ENCODE results near the gene RTEL1.
"Not testable (repeated sequence)": the region's sequence is repeated elsewhere in the genome, so short reads cannot be mapped to it uniquely, and the experiment has no call there.

Gene RTEL1

DNA sequence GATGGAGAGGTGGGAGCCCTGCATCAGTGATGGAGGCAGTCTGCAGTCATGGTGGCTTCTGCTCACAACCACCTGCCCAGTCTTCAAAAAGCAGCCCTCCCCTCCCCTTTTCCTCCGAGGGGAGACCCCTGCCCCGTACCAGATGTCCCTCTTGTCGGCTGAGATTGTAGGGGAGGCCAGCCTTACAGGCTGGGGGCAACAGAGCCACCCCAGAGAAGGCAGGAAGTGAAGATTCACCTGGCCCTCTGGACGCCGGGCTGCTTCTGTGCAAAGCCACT, 42.9 kb downstream of the RTEL1 start:
- DNase-seq = no peak

DNA sequence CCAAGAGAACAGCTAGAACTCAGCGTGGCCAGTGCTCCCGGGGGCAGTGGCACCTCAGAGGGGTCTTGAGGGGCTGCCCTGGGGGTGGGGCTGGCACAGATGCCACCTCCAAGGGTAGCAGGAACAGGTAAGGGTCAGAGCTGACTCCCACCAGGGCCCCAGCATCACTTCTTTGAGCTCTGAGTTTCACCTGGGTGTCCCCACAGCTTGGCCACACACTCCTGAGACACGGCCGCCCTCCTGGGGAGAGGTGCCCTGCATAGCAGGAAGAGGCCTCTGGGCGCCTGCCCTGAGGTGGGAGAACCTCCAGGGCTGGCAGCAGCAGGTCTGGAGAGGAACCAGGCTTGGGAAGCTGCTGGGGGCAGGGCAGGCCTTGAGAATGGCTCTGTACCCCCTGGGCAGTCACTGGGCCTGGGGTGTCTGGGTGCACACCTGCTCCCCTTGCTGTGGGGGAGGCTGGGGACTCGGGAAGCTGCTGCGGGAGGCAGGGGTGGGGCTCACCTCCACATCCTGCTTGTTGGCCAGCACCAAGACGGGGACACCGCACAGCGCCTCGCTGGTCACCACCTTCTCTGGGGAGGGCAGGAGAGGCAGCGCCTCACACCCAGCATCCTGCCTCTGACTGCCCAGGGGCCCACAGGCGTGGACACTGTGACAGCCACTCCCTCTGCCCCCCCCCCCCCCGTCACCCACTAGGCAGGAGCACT, 43.4 kb downstream of the RTEL1 start:
- DNase-seq = no peak

DNA sequence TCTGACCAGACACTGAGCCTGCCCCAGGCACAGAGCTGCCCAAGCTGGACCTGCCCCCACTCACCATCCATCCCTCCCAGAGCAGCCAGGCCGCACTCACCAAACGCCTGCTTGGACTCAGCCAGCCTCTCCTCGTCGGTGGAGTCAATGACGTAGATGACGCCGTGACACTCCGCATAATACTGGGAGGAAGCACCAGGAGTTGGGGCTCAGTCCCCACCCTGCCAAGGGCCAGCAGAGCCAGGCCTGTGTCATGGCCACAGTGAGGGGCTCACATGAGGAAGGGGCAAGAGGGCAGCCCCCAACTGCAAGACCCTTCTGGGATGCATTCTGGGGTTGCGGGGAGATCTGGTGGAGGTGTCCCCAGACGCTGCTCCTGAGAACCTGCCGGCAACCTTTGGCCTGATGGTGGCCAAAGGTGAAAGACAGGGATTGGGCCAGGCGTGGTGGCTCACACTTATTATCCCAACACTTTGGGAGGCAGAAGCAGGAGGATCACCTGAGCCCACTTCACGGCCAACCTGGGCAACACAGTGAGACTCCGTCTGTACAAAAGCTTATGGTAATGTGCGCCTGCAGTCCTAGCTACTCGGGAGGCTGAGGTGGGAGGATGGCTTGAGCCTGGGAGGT, 44.0 kb downstream of the RTEL1 start:
- DNase-seq = no peak

DNA sequence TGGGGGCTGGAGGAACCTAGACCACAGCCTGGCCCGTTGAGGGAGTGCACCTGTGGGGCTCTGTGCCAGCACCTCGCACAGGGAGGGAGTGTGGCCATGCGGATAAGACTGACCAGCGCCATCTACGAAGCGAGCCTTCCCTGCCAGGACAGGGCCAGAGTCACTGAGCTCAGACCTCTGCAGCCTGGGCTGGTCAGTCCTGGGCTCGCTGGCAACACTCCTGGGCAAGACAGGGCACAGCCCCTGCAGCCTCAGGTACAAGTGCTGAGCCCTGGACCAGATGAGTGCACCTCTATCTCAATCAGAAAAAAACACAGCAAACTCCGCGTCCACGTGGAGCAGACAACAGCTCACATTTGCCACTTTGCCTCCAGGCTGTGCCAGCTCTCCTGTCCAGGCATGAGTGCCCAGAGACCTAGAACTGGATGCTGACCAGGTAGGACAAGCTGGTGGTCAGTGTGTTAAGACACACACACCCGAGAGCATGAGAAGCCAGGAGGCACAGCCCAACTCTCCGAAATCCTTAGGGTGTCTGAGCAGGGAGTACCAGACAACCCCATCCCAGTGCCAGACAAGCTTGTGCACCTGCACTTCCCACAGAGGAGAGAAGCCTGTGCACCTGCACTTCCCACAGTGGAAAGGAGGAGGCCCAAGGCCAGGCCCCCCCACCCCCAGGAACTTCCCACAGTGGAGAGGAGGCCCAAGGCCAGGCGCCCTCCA, 44.8 kb downstream of the RTEL1 start:
- DNase-seq = no peak

DNA sequence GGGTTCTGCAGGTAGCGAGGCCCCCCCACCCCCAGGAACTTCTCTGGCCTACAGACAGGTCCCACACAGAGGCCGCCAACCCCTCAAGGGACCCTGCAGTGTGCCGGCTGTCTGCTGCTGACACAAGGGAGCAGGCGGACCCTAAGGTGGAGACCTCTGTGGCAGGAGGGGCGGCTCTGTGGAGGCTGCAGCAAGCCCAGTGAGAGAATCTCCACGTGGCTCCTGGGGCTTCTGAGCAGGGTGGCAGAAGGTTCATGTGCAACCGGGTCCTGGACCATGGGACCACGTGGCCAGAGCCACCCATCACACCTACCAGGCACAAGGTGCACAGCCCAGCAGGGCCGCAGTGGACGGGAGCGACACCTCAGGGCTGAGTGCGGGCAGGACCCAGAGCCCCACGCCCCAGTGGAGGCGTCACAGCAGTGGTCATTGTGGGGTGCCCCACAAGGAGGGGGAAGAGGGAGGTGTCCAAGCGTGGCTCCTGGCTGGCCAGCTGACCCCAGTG, 45.4 kb downstream of the RTEL1 start:
- no peak for DNase-seq

GRCh38 chr20:63703976-63704748, 46.0 kb downstream of the RTEL1 start:
- DNase-seq = no peak

- no peak for DNase-seq
Measured at GRCh38 chr20:63704749-63705117, 46.6 kb downstream of the RTEL1 start.

DNA sequence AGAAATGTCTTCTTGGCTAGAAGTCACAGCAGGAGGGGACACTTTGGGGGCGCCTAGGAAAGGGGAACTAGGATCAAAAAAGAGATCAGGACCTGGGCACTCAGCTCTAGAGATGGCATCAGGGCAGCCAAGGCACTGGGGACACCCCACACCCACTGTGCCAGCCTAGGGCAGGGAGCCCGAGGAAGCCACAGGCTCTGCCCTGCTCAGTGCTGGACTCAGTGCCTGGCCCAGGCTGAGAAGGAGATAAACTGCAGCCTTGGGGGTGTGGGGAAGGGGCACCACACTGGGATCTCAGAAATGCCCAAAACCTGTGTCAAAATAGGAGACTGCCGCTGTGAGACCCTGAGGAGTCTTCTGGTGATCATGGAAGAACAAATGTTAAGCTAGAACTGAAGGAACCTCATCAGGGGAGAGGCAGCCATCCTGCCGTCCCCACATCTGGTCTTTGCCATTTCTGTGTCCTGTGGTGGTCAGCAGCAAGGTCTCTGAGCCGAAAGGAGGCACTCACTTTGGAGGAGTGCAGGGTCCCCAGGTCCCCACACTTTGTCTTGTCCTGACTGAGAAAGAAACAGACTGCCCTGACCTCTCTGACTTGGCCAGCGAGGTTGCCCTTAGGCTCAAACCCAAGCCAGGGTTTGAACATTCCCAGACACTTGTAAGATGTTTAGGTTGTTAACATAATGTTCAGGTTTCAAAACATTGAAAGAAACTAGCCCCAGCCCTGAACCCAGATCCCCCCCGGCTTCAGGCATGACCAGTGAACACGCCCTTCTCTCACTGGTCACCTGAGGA, 47.3 kb downstream of the RTEL1 start:
- DNase-seq = no peak

DNA sequence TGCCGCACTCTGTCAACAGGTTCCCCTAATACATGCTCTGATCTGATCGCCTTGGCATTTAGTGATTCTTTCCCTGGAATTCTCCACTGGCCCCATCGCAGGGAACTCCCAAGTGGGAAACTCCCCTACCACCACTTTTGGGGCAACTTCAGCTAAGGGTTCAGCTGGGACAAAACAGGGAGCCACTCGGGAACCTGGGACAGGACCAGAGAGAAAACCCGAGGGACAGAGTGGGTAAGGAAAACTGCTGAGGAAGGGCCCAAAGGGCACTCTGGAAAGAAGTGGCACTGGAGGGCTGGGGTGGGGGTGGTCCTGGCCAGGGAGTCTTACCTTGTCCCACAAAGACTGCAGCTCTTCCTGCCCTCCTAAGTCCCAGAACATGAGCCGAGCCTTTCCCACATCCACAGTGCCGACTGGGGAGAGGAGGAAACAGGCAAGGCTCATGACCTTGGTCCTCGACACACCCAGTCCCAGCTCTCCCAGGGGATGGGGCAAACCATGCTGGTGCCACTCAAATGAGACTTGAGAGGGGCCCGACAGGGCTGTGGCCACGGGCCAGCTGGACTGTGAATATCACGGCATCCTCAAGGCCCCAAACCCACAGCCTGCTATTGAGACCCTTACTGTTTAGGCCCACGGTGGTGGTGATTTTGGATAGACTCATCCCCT, 48.0 kb downstream of the RTEL1 start:
- no peak for DNase-seq

GRCh38 chr20:63706852-63707557, 48.9 kb downstream of the RTEL1 start:
- peak; percentile 65 for DNase-seq

- peak; percentile 91 for DNase-seq
Measured at GRCh38 chr20:63707558-63708300, 49.6 kb downstream of the RTEL1 start, which contains the start of the genes ARFRP1 and ZGPAT. ARFRP1 (minus strand) TSS chr20:63707976; CDS start chr20:63707091, 885 bp downstream. ZGPAT (plus strand) TSS chr20:63708039; CDS start chr20:63708581, 542 bp downstream.

DNA sequence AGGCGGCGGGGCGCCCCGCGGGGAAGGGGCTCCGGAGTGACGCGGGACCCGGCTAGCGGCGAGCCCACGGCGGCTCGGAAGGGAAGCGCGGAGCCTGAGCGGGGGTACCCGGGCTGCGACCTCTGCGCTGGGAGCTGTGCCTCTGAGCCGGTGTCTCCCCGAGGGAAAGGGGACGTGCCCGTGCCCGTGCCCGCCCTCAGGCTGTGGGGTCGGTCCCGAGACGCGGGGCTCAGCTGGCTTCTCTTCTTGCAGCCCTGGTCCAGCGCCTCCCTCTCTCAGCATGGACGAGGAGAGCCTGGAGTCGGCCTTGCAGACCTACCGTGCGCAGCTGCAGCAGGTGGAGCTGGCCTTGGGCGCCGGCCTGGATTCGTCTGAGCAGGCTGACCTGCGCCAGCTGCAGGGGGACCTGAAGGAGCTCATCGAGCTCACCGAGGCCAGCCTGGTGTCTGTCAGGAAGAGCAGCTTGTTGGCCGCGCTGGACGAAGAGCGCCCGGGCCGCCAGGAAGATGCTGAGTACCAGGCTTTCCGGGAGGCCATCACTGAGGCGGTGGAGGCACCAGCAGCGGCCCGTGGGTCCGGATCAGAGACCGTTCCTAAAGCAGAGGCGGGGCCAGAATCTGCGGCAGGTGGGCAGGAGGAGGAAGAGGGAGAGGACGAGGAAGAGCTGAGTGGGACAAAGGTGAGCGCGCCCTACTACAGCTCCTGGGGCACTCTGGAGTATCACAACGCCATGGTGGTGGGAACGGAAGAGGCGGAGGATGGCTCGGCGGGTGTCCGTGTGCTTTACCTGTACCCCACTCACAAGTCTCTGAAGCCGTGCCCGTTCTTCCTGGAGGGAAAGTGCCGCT, 50.4 kb downstream of the RTEL1 start:
- DNase-seq = no peak

DNA sequence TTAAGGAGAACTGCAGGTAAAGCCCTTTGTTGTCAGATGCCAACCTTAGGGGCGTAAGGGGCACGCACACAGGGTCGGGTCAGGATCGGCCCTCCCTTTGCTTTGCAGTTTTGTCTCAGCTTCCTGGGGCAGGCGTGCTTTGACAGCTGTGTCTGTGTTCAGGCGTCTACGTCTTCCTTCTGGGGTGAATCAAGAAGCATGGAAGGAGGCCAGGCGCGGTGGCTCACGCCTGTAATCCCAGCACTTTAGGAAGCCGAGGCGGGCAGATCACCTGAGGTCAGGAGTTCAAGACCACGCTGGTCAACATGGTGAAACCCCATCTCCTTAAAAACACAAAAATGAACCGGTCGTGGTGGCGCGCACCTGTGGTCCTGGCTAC, 51.0 kb downstream of the RTEL1 start:
- no peak for DNase-seq

DNA sequence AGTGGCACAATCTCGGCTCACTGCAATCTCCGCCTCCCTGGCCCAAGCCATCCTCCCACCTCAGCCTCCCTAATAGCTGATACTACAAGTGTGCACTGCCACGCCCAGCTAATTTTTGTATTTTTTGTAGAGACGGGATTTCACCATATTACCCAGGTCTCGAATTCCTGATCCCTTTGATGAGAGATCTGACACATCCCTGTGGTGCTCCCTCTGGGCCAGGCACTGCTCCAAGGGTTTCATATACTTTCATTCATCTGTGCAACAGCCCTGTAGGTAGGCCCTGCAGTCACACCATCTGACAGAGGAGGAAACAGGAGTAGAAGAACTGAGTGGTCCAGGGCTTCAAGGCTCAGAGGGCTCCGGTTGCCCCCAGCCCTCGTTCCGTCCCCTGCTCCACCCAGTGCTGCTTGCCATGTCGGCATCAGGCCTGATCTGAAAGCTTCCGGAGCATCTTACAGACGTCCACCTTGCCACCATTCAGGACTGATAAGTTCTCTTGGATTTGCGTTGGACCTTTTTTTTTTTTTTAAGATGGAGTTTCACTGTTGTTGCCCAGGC, 53.1 kb downstream of the RTEL1 start:
- no peak for DNase-seq

DNA sequence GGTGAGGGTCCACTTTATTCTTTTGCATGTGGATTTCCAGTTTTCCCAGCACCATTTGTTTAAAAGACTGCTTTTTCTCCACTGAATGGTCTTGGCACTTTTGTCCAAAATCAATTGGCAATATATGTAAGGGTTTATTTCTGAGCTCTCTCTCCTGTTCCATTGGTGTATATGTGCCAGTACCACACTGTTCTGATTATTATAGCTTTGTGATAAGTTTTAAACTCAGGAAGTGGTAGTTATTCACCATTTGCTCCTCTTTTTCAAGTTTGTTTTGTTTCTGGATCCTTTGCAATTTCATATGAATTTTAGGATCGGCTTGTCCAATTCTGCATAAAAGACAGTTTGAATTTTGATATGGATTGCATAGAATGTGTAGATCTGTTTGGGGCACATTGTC, 54.1 kb downstream of the RTEL1 start:
- no peak for DNase-seq

DNA sequence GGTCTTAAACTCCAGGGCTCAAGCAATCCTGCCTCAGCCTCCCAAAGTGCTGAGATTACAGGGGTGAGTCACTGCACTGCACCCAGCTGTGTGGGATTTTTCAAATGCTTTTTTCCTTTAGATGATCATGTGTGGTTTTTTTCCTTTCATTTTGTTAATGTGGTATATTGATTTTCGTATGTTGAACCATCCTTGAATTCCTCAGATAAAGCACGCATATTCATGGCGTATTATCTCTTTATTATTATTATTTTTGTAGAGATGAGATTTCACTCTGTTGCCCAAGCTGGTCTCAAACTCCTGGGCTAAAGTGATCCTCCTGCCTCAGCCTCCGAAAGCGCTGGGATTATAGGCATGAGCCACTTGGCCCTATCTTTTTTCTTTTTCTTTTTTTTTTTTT, 56.7 kb downstream of the RTEL1 start:
- no peak for DNase-seq

DNA sequence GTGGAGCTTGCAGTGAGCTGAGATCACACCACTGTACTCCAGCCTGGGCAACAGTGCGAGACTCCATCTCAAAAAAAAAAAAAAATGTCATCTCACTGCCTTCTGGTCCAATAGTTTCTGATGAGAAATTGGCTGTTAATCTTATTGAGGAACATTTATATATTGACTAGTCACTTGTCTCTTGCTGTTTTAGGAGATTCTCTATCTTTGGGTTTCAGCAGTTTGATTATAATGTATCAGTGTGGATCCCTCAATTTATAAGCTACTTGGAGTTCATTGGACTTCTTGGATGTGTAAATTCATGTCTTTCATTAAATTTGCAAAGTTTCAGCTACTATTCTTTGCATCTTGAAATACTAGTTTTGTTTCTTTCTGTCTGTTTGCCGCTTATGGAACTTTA, 60.9 kb downstream of the RTEL1 start:
- no peak for DNase-seq

GRCh38 chr20:63722967-63723622, 65.0 kb downstream of the RTEL1 start:
- DNase-seq = not testable (repeated sequence)

Measured in CD4-positive, alpha-beta T cell treated with Interleukin-10 for 1 hour (primary cell).